Ishikawa (cell line): ENCODE data around the gene CNTNAP2.

Experiments used
- CEBPB ChIP-seq: IDR thresholded peaks from 2 replicates; pipeline ENCODE4 v1.6.1; 2012
- CREB1 ChIP-seq: IDR thresholded peaks from 2 replicates; pipeline ENCODE4 v1.6.1; 2012; ENCODE audit warnings: low read depth
- EGR1 ChIP-seq: IDR thresholded peaks from 2 replicates; pipeline ENCODE4 v1.6.1; 2012
- EP300 ChIP-seq: IDR thresholded peaks from 2 replicates; pipeline ENCODE4 v1.6.1; 2012; ENCODE audit warnings: borderline replicate concordance
- FOXM1 ChIP-seq: IDR thresholded peaks from 2 replicates; pipeline ENCODE4 v1.6.1; 2012; ENCODE audit warnings: low read depth, borderline replicate concordance
- NFIC ChIP-seq: IDR thresholded peaks from 2 replicates; pipeline ENCODE4 v1.6.1; 2012
- RAD21 ChIP-seq: IDR thresholded peaks from 2 replicates; pipeline ENCODE4 v1.6.1; 2012; ENCODE audit warnings: low read depth
- TAF1 ChIP-seq: IDR thresholded peaks from 2 replicates; pipeline ENCODE4 v1.6.1; 2012; ENCODE audit warnings: low read depth, mild to moderate bottlenecking
- TCF12 ChIP-seq: IDR thresholded peaks from 2 replicates; pipeline ENCODE4 v1.6.1; 2012; ENCODE audit warnings: low read depth
- TEAD4 ChIP-seq: IDR thresholded peaks from 2 replicates; pipeline ENCODE4 v1.6.1; 2012
- YY1 ChIP-seq: IDR thresholded peaks from 2 replicates; pipeline ENCODE4 v1.6.1; 2012; ENCODE audit warnings: low read depth
- ZBTB7A ChIP-seq: IDR thresholded peaks from 2 replicates; pipeline ENCODE4 v1.6.1; 2012; ENCODE audit warnings: low read depth
- TF ChIP-seq, protein P1 (sequence below): IDR thresholded peaks from 2 replicates; pipeline ENCODE4 v1.6.1; 2012
- TF ChIP-seq, protein P2 (sequence below): IDR thresholded peaks from 2 replicates; pipeline ENCODE4 v1.6.1; 2012; ENCODE audit warnings: low read depth, mild to moderate bottlenecking
- TF ChIP-seq, protein P3 (sequence below): IDR thresholded peaks from 2 replicates; pipeline ENCODE4 v1.6.1; 2012

The CNTNAP2 gene

DNA sequence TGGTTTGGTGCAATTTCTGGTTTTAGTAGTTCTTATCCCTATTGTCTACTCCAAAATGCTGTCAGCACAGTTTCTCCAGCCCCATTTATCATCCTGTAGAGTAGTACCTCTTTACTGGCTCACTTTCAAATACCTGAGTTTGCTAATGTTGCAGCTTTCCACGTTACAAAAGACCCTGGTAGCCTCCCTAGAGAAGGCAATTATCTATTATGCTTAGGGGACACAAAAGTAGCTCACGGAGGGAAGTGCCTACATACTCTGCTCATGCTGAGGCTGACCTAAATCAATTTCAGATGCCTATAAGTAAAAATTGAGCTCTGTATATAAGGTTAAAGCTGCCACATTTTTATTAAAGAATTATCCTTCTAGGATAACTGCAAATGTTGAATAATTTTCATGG, 603.6 kb downstream of the CNTNAP2 start:
- no peak for TF ChIP-seq CEBPB
- TF ChIP-seq, protein P1, sequence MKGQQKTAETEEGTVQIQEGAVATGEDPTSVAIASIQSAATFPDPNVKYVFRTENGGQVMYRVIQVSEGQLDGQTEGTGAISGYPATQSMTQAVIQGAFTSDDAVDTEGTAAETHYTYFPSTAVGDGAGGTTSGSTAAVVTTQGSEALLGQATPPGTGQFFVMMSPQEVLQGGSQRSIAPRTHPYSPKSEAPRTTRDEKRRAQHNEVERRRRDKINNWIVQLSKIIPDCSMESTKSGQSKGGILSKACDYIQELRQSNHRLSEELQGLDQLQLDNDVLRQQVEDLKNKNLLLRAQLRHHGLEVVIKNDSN: no peak
- TF ChIP-seq NFIC: no peak
- TF ChIP-seq EGR1: no peak
- TF ChIP-seq RAD21: no peak

DNA sequence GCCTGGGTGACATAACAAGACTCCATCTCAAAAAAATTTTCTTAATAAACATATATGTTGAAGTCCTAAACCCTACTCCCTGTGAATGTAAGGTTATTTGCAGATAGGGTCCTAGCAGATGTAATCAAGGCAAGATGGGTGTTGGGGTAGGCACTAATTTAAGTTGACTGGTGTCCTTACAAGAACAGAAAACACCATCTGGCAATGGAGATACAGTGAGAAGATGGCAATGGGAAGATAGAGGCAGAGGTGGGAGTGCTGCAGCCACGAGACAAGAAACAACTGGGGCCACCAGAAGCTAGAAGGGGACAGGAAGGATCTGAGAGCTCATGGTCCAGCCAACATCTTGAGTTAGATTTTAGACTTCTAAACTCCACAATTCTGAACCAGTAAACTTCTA, 606.4 kb downstream of the CNTNAP2 start:
- no peak for TF ChIP-seq YY1
- no peak for TF ChIP-seq CEBPB
- TF ChIP-seq EP300: no peak
- no peak for TF ChIP-seq TEAD4
- TF ChIP-seq ZBTB7A: no peak
- TF ChIP-seq TCF12: no peak
- TF ChIP-seq NFIC: no peak
- TF ChIP-seq FOXM1: no peak
- TF ChIP-seq, protein P1: no peak
- TF ChIP-seq, protein P2, sequence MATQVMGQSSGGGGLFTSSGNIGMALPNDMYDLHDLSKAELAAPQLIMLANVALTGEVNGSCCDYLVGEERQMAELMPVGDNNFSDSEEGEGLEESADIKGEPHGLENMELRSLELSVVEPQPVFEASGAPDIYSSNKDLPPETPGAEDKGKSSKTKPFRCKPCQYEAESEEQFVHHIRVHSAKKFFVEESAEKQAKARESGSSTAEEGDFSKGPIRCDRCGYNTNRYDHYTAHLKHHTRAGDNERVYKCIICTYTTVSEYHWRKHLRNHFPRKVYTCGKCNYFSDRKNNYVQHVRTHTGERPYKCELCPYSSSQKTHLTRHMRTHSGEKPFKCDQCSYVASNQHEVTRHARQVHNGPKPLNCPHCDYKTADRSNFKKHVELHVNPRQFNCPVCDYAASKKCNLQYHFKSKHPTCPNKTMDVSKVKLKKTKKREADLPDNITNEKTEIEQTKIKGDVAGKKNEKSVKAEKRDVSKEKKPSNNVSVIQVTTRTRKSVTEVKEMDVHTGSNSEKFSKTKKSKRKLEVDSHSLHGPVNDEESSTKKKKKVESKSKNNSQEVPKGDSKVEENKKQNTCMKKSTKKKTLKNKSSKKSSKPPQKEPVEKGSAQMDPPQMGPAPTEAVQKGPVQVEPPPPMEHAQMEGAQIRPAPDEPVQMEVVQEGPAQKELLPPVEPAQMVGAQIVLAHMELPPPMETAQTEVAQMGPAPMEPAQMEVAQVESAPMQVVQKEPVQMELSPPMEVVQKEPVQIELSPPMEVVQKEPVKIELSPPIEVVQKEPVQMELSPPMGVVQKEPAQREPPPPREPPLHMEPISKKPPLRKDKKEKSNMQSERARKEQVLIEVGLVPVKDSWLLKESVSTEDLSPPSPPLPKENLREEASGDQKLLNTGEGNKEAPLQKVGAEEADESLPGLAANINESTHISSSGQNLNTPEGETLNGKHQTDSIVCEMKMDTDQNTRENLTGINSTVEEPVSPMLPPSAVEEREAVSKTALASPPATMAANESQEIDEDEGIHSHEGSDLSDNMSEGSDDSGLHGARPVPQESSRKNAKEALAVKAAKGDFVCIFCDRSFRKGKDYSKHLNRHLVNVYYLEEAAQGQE: no peak
- TF ChIP-seq CREB1: no peak
- TF ChIP-seq, protein P3, sequence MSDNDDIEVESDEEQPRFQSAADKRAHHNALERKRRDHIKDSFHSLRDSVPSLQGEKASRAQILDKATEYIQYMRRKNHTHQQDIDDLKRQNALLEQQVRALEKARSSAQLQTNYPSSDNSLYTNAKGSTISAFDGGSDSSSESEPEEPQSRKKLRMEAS: no peak
- TF ChIP-seq EGR1: no peak

DNA sequence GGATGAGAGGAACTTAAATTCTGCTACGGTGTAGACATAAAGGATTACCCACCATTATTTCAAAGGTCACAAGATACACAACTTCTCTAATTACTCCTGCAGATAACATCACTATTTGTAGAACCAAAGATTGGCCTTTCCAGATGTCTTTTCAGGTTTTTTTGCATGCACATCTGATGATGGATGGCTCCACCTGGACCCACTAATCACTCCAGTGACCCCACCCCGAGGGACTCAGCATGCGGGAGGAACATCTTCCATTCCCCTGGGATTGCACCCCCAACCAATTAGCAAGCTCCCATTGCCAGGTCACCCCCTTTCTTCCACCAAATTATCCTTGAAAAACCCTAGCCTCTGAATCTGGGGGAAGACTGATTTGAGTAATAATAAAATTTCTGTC, 608.9 kb downstream of the CNTNAP2 start:
- TF ChIP-seq CEBPB: no peak
- TF ChIP-seq EP300: no peak
- TF ChIP-seq RAD21: no peak
- no peak for TF ChIP-seq EGR1
- TF ChIP-seq, protein P3: no peak
- no peak for TF ChIP-seq TAF1
- TF ChIP-seq NFIC: no peak
- no peak for TF ChIP-seq TCF12

DNA sequence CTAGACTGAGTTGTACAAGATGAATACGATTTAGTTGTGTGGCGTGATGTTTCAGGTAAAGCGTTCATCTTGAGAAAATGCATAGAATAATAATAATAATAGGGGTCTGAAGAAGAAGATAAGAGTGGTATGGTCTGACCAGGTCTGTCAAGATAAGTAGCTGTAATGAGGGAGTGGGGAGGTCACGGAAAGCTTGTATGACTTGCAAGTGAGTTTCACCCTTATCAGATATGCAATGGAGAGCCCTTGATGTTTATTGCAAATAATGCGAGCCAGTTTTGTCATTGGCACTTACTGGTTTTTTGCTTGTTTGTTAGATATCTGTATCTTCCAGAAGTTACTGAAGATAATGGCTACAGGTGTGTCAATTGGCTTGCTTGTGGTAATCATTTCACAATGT, 611.5 kb downstream of the CNTNAP2 start:
- TF ChIP-seq YY1 (no peak), CREB1 (no peak), TCF12 (no peak), ZBTB7A (no peak), TEAD4 (no peak), NFIC (no peak), FOXM1 (no peak)
- TF ChIP-seq, protein P2: no peak
- TF ChIP-seq, protein P3: no peak

DNA sequence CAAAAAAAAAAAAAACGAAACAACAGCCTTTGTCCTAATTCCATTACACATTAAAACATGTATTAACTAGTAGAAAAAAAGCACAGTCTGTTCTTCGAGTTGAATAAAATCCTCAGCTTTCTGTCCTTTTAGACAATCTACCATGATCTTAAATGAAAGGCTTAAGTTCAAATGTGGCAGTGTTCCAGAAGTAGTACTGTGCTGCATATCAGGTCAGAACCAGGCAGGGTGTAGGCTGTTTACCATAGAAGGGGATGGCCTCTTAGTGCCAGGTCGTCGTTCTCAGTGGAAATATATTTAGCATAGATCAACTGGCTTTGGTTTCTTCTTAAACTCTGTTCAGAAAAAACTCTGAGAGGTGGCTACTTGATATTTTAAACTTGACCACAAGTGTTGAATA, 612.0 kb downstream of the CNTNAP2 start:
- TF ChIP-seq ZBTB7A (no peak), TEAD4 (no peak), CREB1 (no peak), YY1 (no peak), TCF12 (no peak), CEBPB (no peak), EP300 (no peak), RAD21 (no peak), NFIC (no peak), FOXM1 (no peak)
- TF ChIP-seq, protein P2: no peak
- TF ChIP-seq, protein P3: no peak
- TF ChIP-seq, protein P1: no peak
